Activated T-helper 1 cell treated with anti-CD3 and anti-CD28 coated beads, Interleukin-2, amount 50 U/mL, for 16 hours (primary cell): Measurements from ENCODE around the gene MRPS15.

Experiments
- DNase-seq, 2 donors: peaks; one replicate each; pipeline ENCODE4 v3.0.0-alpha.2; 2020; ENCODE audit warnings: low read depth in 1 of 2, low spot score in 1 of 2

The MRPS15 gene

GRCh38 chr1:36421649-36422048, 42.5 kb downstream of the MRPS15 start:
- no peak for DNase-seq

- peak; percentile 80 to 92 for DNase-seq
These were observed 43.3 kb downstream of the MRPS15 start for GRCh38 chr1:36420836-36421317.

- no peak for DNase-seq
These were observed 43.8 kb downstream of the MRPS15 start for GRCh38 chr1:36420409-36420808.

GRCh38 chr1:36419569-36419968, 44.6 kb downstream of the MRPS15 start:
- no peak for DNase-seq

- DNase-seq = no peak
These were observed 45.0 kb downstream of the MRPS15 start for GRCh38 chr1:36419140-36419539.

- no peak for DNase-seq
These were observed 46.3 kb downstream of the MRPS15 start for GRCh38 chr1:36417931-36418330.

GRCh38 chr1:36415661-36416326, 48.4 kb downstream of the MRPS15 start:
- DNase-seq = no peak

- DNase-seq = no peak
These were observed 49.8 kb downstream of the MRPS15 start for GRCh38 chr1:36414384-36414783.

GRCh38 chr1:36411674-36412648, 52.2 kb downstream of the MRPS15 start:
- DNase-seq = no peak

GRCh38 chr1:36408479-36408878, 55.7 kb downstream of the MRPS15 start:
- no peak for DNase-seq

GRCh38 chr1:36406440-36406839, 57.7 kb downstream of the MRPS15 start:
- no peak for DNase-seq
